K562 (cell line): ENCODE results near the gene CHORDC1. TPM values are rescaled to one million over a fixed set of nuclear protein-coding genes. Genes with fewer than 3 reads are reported as not detected.

Experiments
- ATAC-seq: fragments of 200-7000 bp; cut with Tn5 transposase; 3 replicates; pipeline ENCODE4 v1.9.1; 2020; ENCODE audit warnings: moderate library complexity
- BruUV-seq: library from RNA; stranded (reverse); fragments of 400-500 nt; replicated peaks from 2 replicates; lab custom pipeline; 2021; lab: Mats Ljungman, UMichigan
- CTCF ChIA-PET: fragments of 300-600 bp; formaldehyde crosslinking; extraction: SDS; loops from one replicate; lab custom pipeline; 2021; ENCODE audit warnings: low intra/inter-chr PET ratio; lab: Yijun Ruan, JAX
- POLR2A ChIA-PET: fragments of 300-600, 350-650 bp; sonication (Branson Sonifier 250); formaldehyde crosslinking; extraction: SDS; loops from one replicate; lab custom pipeline; 2021; ENCODE audit warnings: antibody characterized with exemption, inconsistent platforms; lab: Yijun Ruan, JAX
- DNase-seq, 4 experiments: peaks; one replicate each; pipeline versions ENCODE4 v3.0.0 to v3.0.0-alpha.2; 2011 to 2018; ENCODE audit warnings: low spot score in 3 of 4, mixed read lengths in 3 of 4; ENCODE audit errors: extremely low read depth in 1 of 4
- FAIRE-seq: peaks from 2 replicates; lab custom pipeline; 2011; peaks lifted over from hg19 to GRCh38; lab: Jason Lieb, UNC
- H2AFZ ChIP-seq: 2 replicates; pipeline ENCODE4 v1.6.0; 2011; ENCODE audit warnings: low read depth, low read length, control low read depth, inconsistent platforms
- H3K27ac ChIP-seq: fragments of 200-600 bp; 3 replicates; pipeline ENCODE4 v1.8.0; 2011; ENCODE audit warnings: low read depth, mild to moderate bottlenecking, control low read depth, inconsistent platforms, low read length, moderate library complexity, mixed read lengths; ENCODE audit errors: extremely low read depth
- H3K27me3 ChIP-seq, 2 experiments: fragments of 300-600 bp in 1 of 2; 2 replicates in 1 of 2; 3 replicates in 1 of 2; pipeline versions ENCODE4 v1.6.0 to v1.8.0; 2011; ENCODE audit warnings: inconsistent platforms in 2 of 2, low read length in 2 of 2, mild to moderate bottlenecking in 1 of 2, mixed read lengths in 1 of 2, moderate library complexity in 1 of 2; ENCODE audit not compliant: control insufficient read depth in 2 of 2, insufficient read depth in 2 of 2
- H3K36me3 ChIP-seq: fragments of 300-600 bp; 3 replicates; pipeline ENCODE4 v1.8.0; 2011; ENCODE audit warnings: mild to moderate bottlenecking, low read length, inconsistent platforms; ENCODE audit not compliant: control insufficient read depth, insufficient read depth
- H3K4me1 ChIP-seq, 2 experiments: fragments of 200-600 bp in 1 of 2; replicated peaks in 1 of 2; 2 replicates in 1 of 2; 3 replicates in 1 of 2; pipeline versions ENCODE4 v1.5.1 to v1.8.0; 2011; ENCODE audit warnings: inconsistent platforms in 2 of 2, low read length in 2 of 2, mild to moderate bottlenecking in 1 of 2, mixed read lengths in 1 of 2, moderate library complexity in 1 of 2; ENCODE audit not compliant: control insufficient read depth in 2 of 2, insufficient read depth in 2 of 2
- H3K4me2 ChIP-seq: 2 replicates; pipeline ENCODE4 v1.6.1; 2011; ENCODE audit warnings: low read length, control low read depth, inconsistent platforms, mixed read lengths; ENCODE audit not compliant: insufficient read depth
- H3K4me3 ChIP-seq: fragments of 200-600 bp; sonication (generic), shearing (Covaris generic); 2 replicates; pipeline ENCODE4 v1.5.1; 2016; ENCODE audit warnings: control low read depth, inconsistent platforms
- H3K79me2 ChIP-seq: fragments of 200-600 bp; 3 replicates; pipeline ENCODE4 v1.8.0; 2011; ENCODE audit warnings: low read length, inconsistent platforms; ENCODE audit not compliant: control insufficient read depth, insufficient read depth
- H3K9ac ChIP-seq, 2 experiments: 2 replicates each; pipeline versions ENCODE4 v1.6.0 to v1.6.1; 2011; ENCODE audit warnings: low read depth in 2 of 2, low read length in 2 of 2, control low read depth in 1 of 2, inconsistent platforms in 1 of 2, mild to moderate bottlenecking in 1 of 2, mixed read lengths in 1 of 2; ENCODE audit not compliant: insufficient read depth in 1 of 2
- H3K9me1 ChIP-seq: one replicate; pipeline ENCODE4 v1.6.0; 2011; ENCODE audit warnings: inconsistent platforms, mild to moderate bottlenecking, low read length, moderate library complexity; ENCODE audit not compliant: control insufficient read depth, insufficient read depth
- H3K9me3 ChIP-seq: replicated peaks from 2 replicates; pipeline ENCODE4 v1.5.1; 2011; ENCODE audit warnings: low read depth, low read length, inconsistent platforms; ENCODE audit not compliant: control insufficient read depth, insufficient read depth
- H4K20me1 ChIP-seq: replicated peaks from 2 replicates; pipeline ENCODE4 v1.6.1; 2011; ENCODE audit warnings: low read length, inconsistent platforms, mixed read lengths; ENCODE audit not compliant: control insufficient read depth, insufficient read depth
- BMI1 ChIP-seq: fragments of 150-350 bp; IDR thresholded peaks from 2 replicates; pipeline ENCODE4 v1.6.1; 2014; ENCODE audit warnings: low read length
- IRF9 ChIP-seq: fragments of 450-650 bp; IDR thresholded peaks from 2 replicates; pipeline ENCODE4 v1.6.1; 2016; ENCODE audit warnings: missing biosample characterization, missing genetic modification characterization
- NKRF ChIP-seq: fragments of 450-650 bp; IDR thresholded peaks from 2 replicates; pipeline ENCODE4 v1.6.1; 2016; ENCODE audit warnings: borderline replicate concordance
- NUFIP1 ChIP-seq: fragments of 450-650 bp; IDR thresholded peaks from 2 replicates; pipeline ENCODE4 v1.6.1; 2018; ENCODE audit not compliant: partially characterized antibody
- THRAP3 ChIP-seq: fragments of 450-650 bp; IDR thresholded peaks from 2 replicates; pipeline ENCODE4 v1.6.1; 2016; ENCODE audit warnings: mild to moderate bottlenecking, inconsistent platforms, borderline replicate concordance
- ZNF174 ChIP-seq: fragments of 250-450 bp; sonication (Bioruptor Pico); IDR thresholded peaks from 2 replicates; pipeline ENCODE4 v1.4.0; 2020; ENCODE audit warnings: mild to moderate bottlenecking
- WGBS: fragments of 100-300 bp; shearing (Covaris generic); methylation state at CpG from one replicate; pipeline ENCODE4 v1.1.6; 2016; ENCODE audit warnings: low coverage, mixed read lengths; ENCODE audit not compliant: insufficient coverage; ENCODE audit errors: missing lambda C conversion rate; 5-methylcytosine and 5-hydroxymethylcytosine counted together
- in situ Hi-C: fragments of 300-500 bp; cut with MboI; formaldehyde crosslinking; loops from 4 replicates; pipeline ENCODE4 v1.15.0; 2018; ENCODE audit warnings: inconsistent platforms, mixed read lengths
- intact Hi-C: fragments of 100-400 bp; cut with micrococcal nuclease; formaldehyde crosslinking; loops from 2 replicates; pipeline ENCODE4 v1.14.2; 2022
- polyA plus RNA-seq, 8 experiments: library from polyadenylated mRNA; depleted of rRNA in 4 of 8; stranded (reverse) in 5 of 8; unstranded in 3 of 8; fragments of >200 nt; fragmentation: Nextera tagmentation in 2 of 8; fragmentation: Illumina TruSeq in 1 of 8; extraction: Ambion mirVana in 2 of 8; extraction: Trizol in 1 of 8; gene quantifications; 2 replicates each; pipeline versions ENCODE4 v1.2.1 to v1.2.3, GENCODE V29; 2011 to 2014; ENCODE audit warnings: inconsistent platforms in 1 of 8, missing spikeins in 1 of 8
- total RNA-seq, 7 experiments: library from RNA; depleted of rRNA in 6 of 7; stranded (reverse); fragments of >200 nt in 6 of 7; fragmentation: Illumina TruSeq in 2 of 7; extraction: Trizol in 2 of 7; gene quantifications; 2 replicates each; pipeline versions ENCODE4 v1.2.1 to v1.2.3, GENCODE V29; 2011 to 2021; ENCODE audit warnings: low replicate concordance in 1 of 7

Gene CHORDC1
- total and polyA plus RNA-seq, 9 of the 15 experiments (the other 6 are each of a cell fraction or from before 2014, with no cell fraction given): 68.7 to 148 (median 112) TPM

GRCh38 chr11:90204832-90205646 is 17.8 kb downstream of the CHORDC1 start (continued):
- TF ChIP-seq IRF9 (tag) (no peak), BMI1 (no peak), THRAP3 (no peak)

GRCh38 chr11:90204407-90204806 is 18.4 kb downstream of the CHORDC1 start:
- no peak for ATAC-seq
- intact Hi-C loops: loop anchor here (2.0 kb wide), 1 partner anchor 38 kb away; no protein-coding TSS in a partner anchor
- no peak overlapping the region for H3K9ac ChIP-seq
- no peaks in the 10 kb centered on the region for H4K20me1 ChIP-seq
- no TSS peak for BruUV-seq
- no peak overlapping the region for H3K27ac ChIP-seq
- WGBS: 95% methylated on average over 13 of the region's 13 CpGs
- CTCF ChIA-PET: no interaction called here
- DNase-seq: no peak
- no peak overlapping the region for H3K4me2 ChIP-seq
- TF ChIP-seq NKRF (no peak), NUFIP1 (no peak), ZNF174 (no peak)
- TF ChIP-seq, all 486 proteins: peak for 0
- in situ Hi-C loops: no loop called here
- H2AFZ ChIP-seq: no peak overlapping the region
- peaks cover 93% of the 10 kb centered on the region for H3K36me3 ChIP-seq
- no peaks in the 10 kb centered on the region for H3K4me1 ChIP-seq
- FAIRE-seq: no peak
- no peaks in the 10 kb centered on the region for H3K27me3 ChIP-seq
- H3K79me2 ChIP-seq: no peaks in the 10 kb centered on the region; the same call in 2 of the 3 replicates
- no peaks in the 10 kb centered on the region for H3K9me3 ChIP-seq
- no peak overlapping the region for H3K4me3 ChIP-seq
- POLR2A ChIA-PET: no interaction called here
- H3K9me1 ChIP-seq: no peaks in the 10 kb centered on the region
